ENCODE measurements around the gene PHF21B. TPM values are rescaled to one million over a fixed set of nuclear protein-coding genes. Genes with fewer than 3 reads are reported as not detected.

Gene PHF21B
- total RNA-seq, 1 experiment from 2014 or later, result 4.5 TPM

- no TSS peak for BruUV-seq (replicated peaks)
- intact Hi-C loops (cut with micrococcal nuclease; ENCODE audit: unreplicated experiment), result no loop called here
- H3K27me3 ChIP-seq (ENCODE audit: control insufficient read depth, insufficient read depth, low read length), result no peaks in the 10 kb centered on the region
These were observed 93.2 kb downstream of the PHF21B start for GRCh38 chr22:44916281-44917231.

GRCh38 chr22:44915441-44915840 lies 94.4 kb downstream of the PHF21B start:
- no peak overlapping the region for H3K4me3 ChIP-seq (ENCODE audit: low read depth in 2 of 2, low read length in 2 of 2)
- no peak overlapping the region for H3K27ac ChIP-seq (ENCODE audit: low read length)
- TF ChIP-seq, protein P1, sequence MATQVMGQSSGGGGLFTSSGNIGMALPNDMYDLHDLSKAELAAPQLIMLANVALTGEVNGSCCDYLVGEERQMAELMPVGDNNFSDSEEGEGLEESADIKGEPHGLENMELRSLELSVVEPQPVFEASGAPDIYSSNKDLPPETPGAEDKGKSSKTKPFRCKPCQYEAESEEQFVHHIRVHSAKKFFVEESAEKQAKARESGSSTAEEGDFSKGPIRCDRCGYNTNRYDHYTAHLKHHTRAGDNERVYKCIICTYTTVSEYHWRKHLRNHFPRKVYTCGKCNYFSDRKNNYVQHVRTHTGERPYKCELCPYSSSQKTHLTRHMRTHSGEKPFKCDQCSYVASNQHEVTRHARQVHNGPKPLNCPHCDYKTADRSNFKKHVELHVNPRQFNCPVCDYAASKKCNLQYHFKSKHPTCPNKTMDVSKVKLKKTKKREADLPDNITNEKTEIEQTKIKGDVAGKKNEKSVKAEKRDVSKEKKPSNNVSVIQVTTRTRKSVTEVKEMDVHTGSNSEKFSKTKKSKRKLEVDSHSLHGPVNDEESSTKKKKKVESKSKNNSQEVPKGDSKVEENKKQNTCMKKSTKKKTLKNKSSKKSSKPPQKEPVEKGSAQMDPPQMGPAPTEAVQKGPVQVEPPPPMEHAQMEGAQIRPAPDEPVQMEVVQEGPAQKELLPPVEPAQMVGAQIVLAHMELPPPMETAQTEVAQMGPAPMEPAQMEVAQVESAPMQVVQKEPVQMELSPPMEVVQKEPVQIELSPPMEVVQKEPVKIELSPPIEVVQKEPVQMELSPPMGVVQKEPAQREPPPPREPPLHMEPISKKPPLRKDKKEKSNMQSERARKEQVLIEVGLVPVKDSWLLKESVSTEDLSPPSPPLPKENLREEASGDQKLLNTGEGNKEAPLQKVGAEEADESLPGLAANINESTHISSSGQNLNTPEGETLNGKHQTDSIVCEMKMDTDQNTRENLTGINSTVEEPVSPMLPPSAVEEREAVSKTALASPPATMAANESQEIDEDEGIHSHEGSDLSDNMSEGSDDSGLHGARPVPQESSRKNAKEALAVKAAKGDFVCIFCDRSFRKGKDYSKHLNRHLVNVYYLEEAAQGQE (IDR thresholded peaks at IDR 0.05; ENCODE audit: insufficient read depth in 1 of 2, low read depth in 2 of 2, low read length in 1 of 2), result no peak
- TF ChIP-seq TCF7L2 (IDR thresholded peaks at IDR 0.05; ENCODE audit: low read depth, low read length) (no peak), POLR2AphosphoS5 (IDR thresholded peaks at IDR 0.05; ENCODE audit: low read depth, low read length) (no peak), SIN3A (IDR thresholded peaks at IDR 0.05; ENCODE audit: borderline replicate concordance, insufficient read depth, low read depth, low read length) (no peak), CTCF (IDR thresholded peaks at IDR 0.05) (no peak)
- H3K36me3 ChIP-seq (ENCODE audit: control insufficient read depth, insufficient read depth, low read length), result no peaks in the 10 kb centered on the region
- no TSS peak for BruUV-seq (replicated peaks)
- no peak for ATAC-seq
- ChIA-PET POLR2A (no interaction called here), CTCF (no interaction called here)
- H3K27me3 ChIP-seq (ENCODE audit: control insufficient read depth, insufficient read depth, low read length), result no peaks in the 10 kb centered on the region
- in situ Hi-C loops (cut with HindIII; ENCODE audit: low pct_unique_long_range_greater_than_20kb, low sequenced_read_pairs) (no loop called here), intact Hi-C loops (cut with micrococcal nuclease; ENCODE audit: unreplicated experiment) (no loop called here)
- no peaks in the 10 kb centered on the region for H3K4me1 ChIP-seq (ENCODE audit: control insufficient read depth, insufficient read depth, low read length)
- H3K9me3 ChIP-seq (ENCODE audit: control insufficient read depth, insufficient read depth, low read depth, low read length), result no peaks in the 10 kb centered on the region
- no peak for DNase-seq (ENCODE audit: low read depth, low spot score)

More at GRCh38 chr22:44916281-44917231, 93.2 kb downstream of the PHF21B start:
- Histone ChIP-seq H3K27ac (ENCODE audit: low read length) (no peak overlapping the region), H3K4me3 (ENCODE audit: low read depth in 2 of 2, low read length in 2 of 2) (no peak overlapping the region), H3K4me1 (ENCODE audit: control insufficient read depth, insufficient read depth, low read length) (no peaks in the 10 kb centered on the region), H3K36me3 (ENCODE audit: control insufficient read depth, insufficient read depth, low read length) (no peaks in the 10 kb centered on the region), H3K9me3 (ENCODE audit: control insufficient read depth, insufficient read depth, low read depth, low read length) (no peaks in the 10 kb centered on the region)
- ATAC-seq (no peak), DNase-seq (ENCODE audit: low read depth, low spot score) (no peak)
- in situ Hi-C loops (cut with HindIII; ENCODE audit: low pct_unique_long_range_greater_than_20kb, low sequenced_read_pairs), result no loop called here
- CTCF ChIA-PET, result no interaction called here
- POLR2A ChIA-PET, result no interaction called here
- TF ChIP-seq POLR2AphosphoS5 (IDR thresholded peaks at IDR 0.05; ENCODE audit: low read depth, low read length), result no peak
- TF ChIP-seq, protein P1 (IDR thresholded peaks at IDR 0.05; ENCODE audit: insufficient read depth in 1 of 2, low read depth in 2 of 2, low read length in 1 of 2), result no peak
- TF ChIP-seq SIN3A (IDR thresholded peaks at IDR 0.05; ENCODE audit: borderline replicate concordance, insufficient read depth, low read depth, low read length), result no peak
